K562 (cell line): Measurements from ENCODE around the gene ACE. TPM values are rescaled to one million over a fixed set of nuclear protein-coding genes. Genes with fewer than 3 reads are reported as not detected.

Experiments used
- BRF2 ChIP-seq: IDR thresholded peaks from 3 replicates; pipeline ENCODE4 v1.6.1; 2011; ENCODE audit warnings: borderline replicate concordance, mild to moderate bottlenecking; ENCODE audit not compliant: insufficient read length, insufficient read depth
- CREM ChIP-seq: IDR thresholded peaks from 2 replicates; pipeline ENCODE4 v1.6.1; 2014; ENCODE audit warnings: antibody characterized with exemption, low read depth
- HMG20B ChIP-seq: fragments of 250-450 bp; sonication (Bioruptor Pico); IDR thresholded peaks from 2 replicates; pipeline ENCODE4 v1.5.0; 2021; ENCODE audit warnings: mild to moderate bottlenecking
- PRPF4 ChIP-seq: fragments of 200-400 bp; formaldehyde crosslinking; IDR thresholded peaks from one replicate; pipeline ENCODE4 v1.6.1; 2017; ENCODE audit warnings: low read length, low read depth, mild to moderate bottlenecking; ENCODE audit not compliant: insufficient read depth, poor library complexity, severe bottlenecking
- RERE ChIP-seq: sonication (generic); formaldehyde crosslinking; IDR thresholded peaks from 2 replicates; pipeline ENCODE4 v1.8.0; 2023; ENCODE audit warnings: missing genetic modification reagents, mild to moderate bottlenecking, borderline replicate concordance
- SIX5 ChIP-seq, 2 experiments: IDR thresholded peaks; 2 replicates each; pipeline ENCODE4 v1.6.1; 2011; ENCODE audit warnings: low read length in 2 of 2, borderline replicate concordance in 1 of 2, low read depth in 1 of 2, mild to moderate bottlenecking in 1 of 2, moderate library complexity in 1 of 2; ENCODE audit not compliant: insufficient read depth in 1 of 2
- SMAD4 ChIP-seq: fragments of 250-450 bp; sonication (Bioruptor Pico); conservative IDR thresholded peaks from 2 replicates; pipeline ENCODE4 v1.8.0; 2021; ENCODE audit warnings: inconsistent platforms, mild to moderate bottlenecking, moderate library complexity
- SRSF7 ChIP-seq: fragments of 200-400 bp; formaldehyde crosslinking; optimal IDR thresholded peaks from 2 replicates; pipeline ENCODE3; 2017; ENCODE audit warnings: mild to moderate bottlenecking, low read depth, low read length
- ZFP91 ChIP-seq: sonication (generic); formaldehyde crosslinking; IDR thresholded peaks from 2 replicates; pipeline ENCODE4 v1.8.0; 2022; ENCODE audit warnings: mild to moderate bottlenecking, missing genetic modification reagents
- polyA plus RNA-seq, 8 experiments: library from polyadenylated mRNA; depleted of rRNA in 4 of 8; stranded (reverse) in 5 of 8; unstranded in 3 of 8; fragments of >200 nt; fragmentation: Nextera tagmentation in 2 of 8; fragmentation: Illumina TruSeq in 1 of 8; extraction: Ambion mirVana in 2 of 8; extraction: Trizol in 1 of 8; gene quantifications; 2 replicates each; pipeline versions ENCODE4 v1.2.1 to v1.2.3, GENCODE V29; 2011 to 2014; ENCODE audit warnings: inconsistent platforms in 1 of 8, missing spikeins in 1 of 8
- total RNA-seq, 7 experiments: library from RNA; depleted of rRNA in 6 of 7; stranded (reverse); fragments of >200 nt in 6 of 7; fragmentation: Illumina TruSeq in 2 of 7; extraction: Trizol in 2 of 7; gene quantifications; 2 replicates each; pipeline versions ENCODE4 v1.2.1 to v1.2.3, GENCODE V29; 2011 to 2021; ENCODE audit warnings: low replicate concordance in 1 of 7
- TF ChIP-seq, protein P1 (sequence below): IDR thresholded peaks from 2 replicates; pipeline ENCODE4 v1.6.1; 2011; ENCODE audit warnings: borderline replicate concordance, low read depth, mild to moderate bottlenecking, moderate library complexity, low read length; ENCODE audit not compliant: insufficient read depth, poor library complexity, severe bottlenecking

Gene ACE
- total and polyA plus RNA-seq, 9 of the 15 experiments (the other 6 are each of a cell fraction or from before 2014, with no cell fraction given): 0.07 to 2.5 (median 0.47) TPM; not detected in 1

- TF ChIP-seq PRPF4: no peak
- TF ChIP-seq SRSF7: no peak
- TF ChIP-seq, protein P1, sequence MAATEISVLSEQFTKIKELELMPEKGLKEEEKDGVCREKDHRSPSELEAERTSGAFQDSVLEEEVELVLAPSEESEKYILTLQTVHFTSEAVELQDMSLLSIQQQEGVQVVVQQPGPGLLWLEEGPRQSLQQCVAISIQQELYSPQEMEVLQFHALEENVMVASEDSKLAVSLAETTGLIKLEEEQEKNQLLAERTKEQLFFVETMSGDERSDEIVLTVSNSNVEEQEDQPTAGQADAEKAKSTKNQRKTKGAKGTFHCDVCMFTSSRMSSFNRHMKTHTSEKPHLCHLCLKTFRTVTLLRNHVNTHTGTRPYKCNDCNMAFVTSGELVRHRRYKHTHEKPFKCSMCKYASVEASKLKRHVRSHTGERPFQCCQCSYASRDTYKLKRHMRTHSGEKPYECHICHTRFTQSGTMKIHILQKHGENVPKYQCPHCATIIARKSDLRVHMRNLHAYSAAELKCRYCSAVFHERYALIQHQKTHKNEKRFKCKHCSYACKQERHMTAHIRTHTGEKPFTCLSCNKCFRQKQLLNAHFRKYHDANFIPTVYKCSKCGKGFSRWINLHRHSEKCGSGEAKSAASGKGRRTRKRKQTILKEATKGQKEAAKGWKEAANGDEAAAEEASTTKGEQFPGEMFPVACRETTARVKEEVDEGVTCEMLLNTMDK: no peak
- TF ChIP-seq SIX5 (IDR thresholded peaks at IDR 0.05; ENCODE audit: borderline replicate concordance in 1 of 2, insufficient read depth in 1 of 2, low read depth in 1 of 2, low read length in 2 of 2): no peak
- TF ChIP-seq SMAD4 (CRISPR knock-in tag): no peak
- TF ChIP-seq HMG20B (CRISPR knock-in tag): no peak
- no peak for TF ChIP-seq ZFP91 (CRISPR knock-in tag)
- no peak for TF ChIP-seq CREM
- TF ChIP-seq RERE (CRISPR knock-in tag): no peak
- no peak for TF ChIP-seq BRF2
Observed at GRCh38 chr17:63495491-63495890, 18.6 kb downstream of the ACE start (continued).
